GM12878 (cell line): ENCODE results near the gene SARS2. TPM values are rescaled to one million over a fixed set of nuclear protein-coding genes. Genes with fewer than 3 reads are reported as not detected.

Experiments
- ATAC-seq: fragments of 200-7000 bp; cut with Tn5 transposase; 3 replicates; pipeline ENCODE4 v1.9.1; 2020; ENCODE audit warnings: mild to moderate bottlenecking, moderate library complexity
- BruUV-seq: library from RNA; stranded (reverse); fragments of 400-500 nt; replicated peaks from 2 replicates; lab custom pipeline; 2021; lab: Mats Ljungman, UMichigan
- CTCF ChIA-PET: fragments of 300-600 bp; sonication (Branson Sonifier 250); formaldehyde crosslinking; extraction: SDS; loops from one replicate; lab custom pipeline; 2021; ENCODE audit warnings: inconsistent platforms; lab: Yijun Ruan, JAX
- POLR2A ChIA-PET: fragments of 350-600 bp; formaldehyde crosslinking; extraction: SDS; loops from one replicate; lab custom pipeline; 2021; ENCODE audit warnings: inconsistent platforms; lab: Charles Lee
- RAD21 ChIA-PET: fragments of 300-600 bp; sonication (Branson Sonifier 250); formaldehyde crosslinking; loops from one replicate; lab custom pipeline; 2023; ENCODE audit warnings: antibody characterized with exemption; ENCODE audit not compliant: unreplicated experiment; lab: Charles Lee
- SMC1A ChIA-PET: fragments of 300-600 bp; sonication (Branson Sonifier 250); formaldehyde crosslinking; loops from one replicate; lab custom pipeline; 2023; ENCODE audit not compliant: unreplicated experiment, uncharacterized antibody; lab: Charles Lee
- DNase-seq: peaks from one replicate; pipeline ENCODE4 v3.0.0-alpha.2; 2011; ENCODE audit warnings: low read depth, low spot score
- FAIRE-seq: peaks from 3 replicates; lab custom pipeline; 2011; peaks lifted over from hg19 to GRCh38; lab: Jason Lieb, UNC
- H2AFZ ChIP-seq: 2 replicates; pipeline ENCODE4 v1.6.0; 2011; ENCODE audit warnings: low read depth, low read length, control low read depth; ENCODE audit not compliant: control insufficient read depth
- H3K27ac ChIP-seq: 2 replicates; pipeline ENCODE4 v1.5.1; 2011; ENCODE audit warnings: control low read depth; ENCODE audit not compliant: control insufficient read depth, insufficient read depth
- H3K27me3 ChIP-seq, 2 experiments: replicated peaks in 1 of 2; 2 replicates each; pipeline versions ENCODE4 v1.6.0 to v1.6.1; 2011; ENCODE audit warnings: low read length in 1 of 2; ENCODE audit not compliant: control insufficient read depth in 2 of 2, insufficient read depth in 2 of 2
- H3K36me3 ChIP-seq, 2 experiments: 2 replicates each; pipeline ENCODE4 v1.5.1; 2011; ENCODE audit warnings: low read length in 1 of 2; ENCODE audit not compliant: control insufficient read depth in 2 of 2, insufficient read depth in 2 of 2
- H3K4me1 ChIP-seq: 2 replicates; pipeline ENCODE4 v1.6.1; 2011; ENCODE audit warnings: mild to moderate bottlenecking, low read length, moderate library complexity, mixed read lengths; ENCODE audit not compliant: control insufficient read depth, insufficient read depth
- H3K4me2 ChIP-seq: 2 replicates; pipeline ENCODE4 v1.6.0; 2011; ENCODE audit warnings: control low read depth; ENCODE audit not compliant: control insufficient read depth, insufficient read depth
- H3K4me3 ChIP-seq: fragments of 200-600 bp; sonication (generic); 2 replicates; pipeline ENCODE4 v1.5.1; 2016
- H3K79me2 ChIP-seq: 2 replicates; pipeline ENCODE4 v1.6.0; 2011; ENCODE audit warnings: low read length; ENCODE audit not compliant: control insufficient read depth, insufficient read depth
- H3K9ac ChIP-seq: 2 replicates; pipeline ENCODE4 v1.8.0; 2011; ENCODE audit warnings: low read length, control low read depth, mixed read lengths; ENCODE audit not compliant: control insufficient read depth, insufficient read depth
- H3K9me3 ChIP-seq: replicated peaks from 3 replicates; pipeline ENCODE4 v1.5.1; 2011; ENCODE audit warnings: mild to moderate bottlenecking, low read length; ENCODE audit not compliant: control insufficient read depth, insufficient read depth
- H4K20me1 ChIP-seq: 2 replicates; pipeline ENCODE4 v1.6.0; 2011; ENCODE audit not compliant: control insufficient read depth, insufficient read depth
- BHLHE40 ChIP-seq, 2 experiments: fragments of 450-650 bp in 1 of 2; IDR thresholded peaks; 2 replicates each; pipeline ENCODE4 v1.6.1; 2011 to 2017; ENCODE audit warnings: low read depth in 2 of 2, borderline replicate concordance in 1 of 2, improper control_type of control experiment in 1 of 2, low read length in 1 of 2, mild to moderate bottlenecking in 1 of 2
- CHD4 ChIP-seq: fragments of 200-600 bp; sonication (generic); IDR thresholded peaks from 2 replicates; pipeline ENCODE4 v1.6.1; 2016; ENCODE audit warnings: mild to moderate bottlenecking
- KAT2A ChIP-seq: conservative IDR thresholded peaks from 2 replicates; pipeline ENCODE4 v1.6.1; 2011; ENCODE audit warnings: low read depth, low read length; ENCODE audit not compliant: control insufficient read depth
- MEF2B ChIP-seq: fragments of 450-650 bp; IDR thresholded peaks from 2 replicates; pipeline ENCODE4 v1.6.1; 2018; ENCODE audit warnings: mild to moderate bottlenecking, moderate library complexity; ENCODE audit not compliant: partially characterized antibody, poor library complexity, severe bottlenecking
- NFXL1 ChIP-seq: fragments of 450-650 bp; IDR thresholded peaks from 2 replicates; pipeline ENCODE4 v1.6.1; 2017; ENCODE audit warnings: antibody characterized with exemption, mild to moderate bottlenecking, borderline replicate concordance
- NKRF ChIP-seq: fragments of 450-650 bp; conservative IDR thresholded peaks from 2 replicates; pipeline ENCODE4 v1.6.1; 2017; ENCODE audit warnings: mild to moderate bottlenecking, moderate library complexity
- NRF1 ChIP-seq: conservative IDR thresholded peaks from 2 replicates; pipeline ENCODE4 v1.6.1; 2011; ENCODE audit warnings: mild to moderate bottlenecking, low read depth, low read length, improper control_type of control experiment
- PAX8 ChIP-seq: fragments of 450-650 bp; IDR thresholded peaks from 2 replicates; pipeline ENCODE4 v1.6.1; 2017; ENCODE audit warnings: mild to moderate bottlenecking, moderate library complexity
- POLR2AphosphoS2 ChIP-seq: IDR thresholded peaks from 2 replicates; pipeline ENCODE4 v1.6.1; 2011; ENCODE audit warnings: low read depth, mild to moderate bottlenecking, low read length, improper control_type of control experiment, moderate library complexity
- POU2F2 ChIP-seq: IDR thresholded peaks from 3 replicates; pipeline ENCODE4 v1.6.1; 2011; ENCODE audit warnings: low read depth, mild to moderate bottlenecking, low read length, borderline replicate concordance
- RUNX3 ChIP-seq: IDR thresholded peaks from 2 replicates; pipeline ENCODE4 v1.6.1; 2012; ENCODE audit warnings: low read length, inconsistent platforms
- SMC3 ChIP-seq: IDR thresholded peaks from 2 replicates; pipeline ENCODE4 v1.6.1; 2011; ENCODE audit warnings: low read length, improper control_type of control experiment, borderline replicate concordance
- SRF ChIP-seq, 2 experiments: IDR thresholded peaks; 2 replicates each; pipeline ENCODE4 v1.6.1; 2011; ENCODE audit warnings: low read depth in 2 of 2, low read length in 2 of 2, mild to moderate bottlenecking in 1 of 2, moderate library complexity in 1 of 2
- STAT3 ChIP-seq: IDR thresholded peaks from 2 replicates; pipeline ENCODE4 v1.6.1; 2011; ENCODE audit warnings: low read depth, low read length, improper control_type of control experiment
- TARDBP ChIP-seq: IDR thresholded peaks from 2 replicates; pipeline ENCODE4 v1.6.1; 2016; ENCODE audit warnings: borderline replicate concordance
- TCF12 ChIP-seq: IDR thresholded peaks from 2 replicates; pipeline ENCODE4 v1.6.1; 2011; ENCODE audit warnings: low read depth, mild to moderate bottlenecking, low read length
- USF2 ChIP-seq: IDR thresholded peaks from 2 replicates; pipeline ENCODE4 v1.6.1; 2011; ENCODE audit warnings: low read depth, low read length, improper control_type of control experiment, borderline replicate concordance
- ZBED1 ChIP-seq: IDR thresholded peaks from 2 replicates; pipeline ENCODE4 v1.6.1; 2016; ENCODE audit warnings: borderline replicate concordance
- ZBTB33 ChIP-seq: fragments of 450-650 bp; IDR thresholded peaks from 2 replicates; pipeline ENCODE4 v1.6.1; 2017; ENCODE audit warnings: mild to moderate bottlenecking
- WGBS: methylation state at CpG from one replicate; pipeline ENCODE4 v1.1.6; 2016; ENCODE audit warnings: low lambda C conversion rate; ENCODE audit not compliant: insufficient replicate concordance, insufficient coverage; ENCODE audit errors: missing lambda C conversion rate; 5-methylcytosine and 5-hydroxymethylcytosine counted together
- in situ Hi-C: fragments of 300-500 bp; cut with MboI; formaldehyde crosslinking; loops from 9 replicates; pipeline ENCODE4 v1.14.3; 2018; ENCODE audit warnings: mixed read lengths
- intact Hi-C: fragments of 100-400 bp; cut with micrococcal nuclease; formaldehyde crosslinking; loops from one replicate; pipeline ENCODE4 v1.14.2; 2022; ENCODE audit not compliant: unreplicated experiment
- polyA plus RNA-seq, 11 experiments: library from polyadenylated mRNA; depleted of rRNA in 4 of 11; unstranded in 6 of 11; stranded (reverse) in 5 of 11; fragments of >200 nt; fragmentation: Nextera tagmentation in 4 of 11; fragmentation: Illumina TruSeq in 1 of 11; extraction: Ambion mirVana in 4 of 11; extraction: Trizol in 1 of 11; gene quantifications; 1 replicate in 1 of 11; 2 replicates in 10 of 11; pipeline versions ENCODE4 v1.2.1 to v1.2.3, GENCODE V29; 2011 to 2016; ENCODE audit warnings: inconsistent platforms in 2 of 11, missing spikeins in 2 of 11, low read depth in 1 of 11
- total RNA-seq, 4 experiments: library from RNA; depleted of rRNA in 3 of 4; stranded (reverse); fragments of >200 nt in 3 of 4; fragmentation: Illumina TruSeq in 1 of 4; extraction: Trizol in 1 of 4; gene quantifications; 2 replicates each; pipeline versions ENCODE4 v1.2.1 to v1.2.3, GENCODE V29; 2013 to 2021

Gene SARS2
- total and polyA plus RNA-seq, 10 of the 15 experiments (the other 5 are each of a cell fraction or from before 2014, with no cell fraction given), result 2.6 to 50.3 (median 27.5) TPM

GRCh38 chr19:38917516-38917915 is 13.0 kb downstream of the SARS2 start:
- TF ChIP-seq USF2, result no peak
- no peak for TF ChIP-seq NFXL1
- no peak for TF ChIP-seq TARDBP
- TF ChIP-seq BHLHE40 (IDR thresholded peaks at IDR 0.05; ENCODE audit: borderline replicate concordance in 1 of 2, low read depth in 2 of 2, low read length in 1 of 2), result no peak
- no peak for TF ChIP-seq KAT2A
- TF ChIP-seq STAT3, result no peak
- TF ChIP-seq RUNX3, result no peak
- TF ChIP-seq TCF12, result no peak
- TF ChIP-seq POU2F2, result no peak
- TF ChIP-seq NRF1, result no peak
- no peak for TF ChIP-seq CHD4
- no peak for TF ChIP-seq ZBTB33
- TF ChIP-seq ZBED1, result no peak
- TF ChIP-seq NKRF, result no peak
- no peak for TF ChIP-seq MEF2B
- no peak for TF ChIP-seq POLR2AphosphoS2
- TF ChIP-seq SRF (IDR thresholded peaks at IDR 0.05; ENCODE audit: low read depth in 2 of 2, low read length in 2 of 2), result no peak
- TF ChIP-seq SMC3, result no peak
- TF ChIP-seq PAX8, result no peak
- H3K79me2 ChIP-seq, result no peaks in the 10 kb centered on the region
- H4K20me1 ChIP-seq, result no peaks in the 10 kb centered on the region
- no peak overlapping the region for H3K4me2 ChIP-seq
- no peaks in the 10 kb centered on the region for H3K9me3 ChIP-seq
- H3K27me3 ChIP-seq, result no peaks in the 10 kb centered on the region
- H3K9ac ChIP-seq, result no peak overlapping the region
- BruUV-seq, result no TSS peak
- WGBS, result 80% methylated on average over 9 of the region's 9 CpGs
- H3K4me3 ChIP-seq, result no peak overlapping the region
- POLR2A ChIA-PET, result no interaction called here
- SMC1A ChIA-PET, result no interaction called here
- no peak overlapping the region for H2AFZ ChIP-seq
- H3K27ac ChIP-seq, result no peak overlapping the region
- DNase-seq (no peak), FAIRE-seq (no peak), ATAC-seq (no peak)
- no peaks in the 10 kb centered on the region for H3K4me1 ChIP-seq
- in situ Hi-C loops (no loop called here), intact Hi-C loops (no loop called here)
- peaks cover 0 to 8% of the 10 kb centered on the region in 2 experiments; a peak in 2 of 4 replicates for H3K36me3 ChIP-seq
- CTCF ChIA-PET, result no interaction called here
- RAD21 ChIA-PET, result no interaction called here
